ENCODE data around the gene ZBTB7C. TPM values are rescaled to one million over a fixed set of nuclear protein-coding genes. Genes with fewer than 3 reads are reported as not detected.
A peak's percentile ranks its signal among the peaks of the same experiment; 100 is the strongest.

ZBTB7C gene
- total RNA-seq, 1 donor from 2014 or later, result 0.15 TPM

DNA sequence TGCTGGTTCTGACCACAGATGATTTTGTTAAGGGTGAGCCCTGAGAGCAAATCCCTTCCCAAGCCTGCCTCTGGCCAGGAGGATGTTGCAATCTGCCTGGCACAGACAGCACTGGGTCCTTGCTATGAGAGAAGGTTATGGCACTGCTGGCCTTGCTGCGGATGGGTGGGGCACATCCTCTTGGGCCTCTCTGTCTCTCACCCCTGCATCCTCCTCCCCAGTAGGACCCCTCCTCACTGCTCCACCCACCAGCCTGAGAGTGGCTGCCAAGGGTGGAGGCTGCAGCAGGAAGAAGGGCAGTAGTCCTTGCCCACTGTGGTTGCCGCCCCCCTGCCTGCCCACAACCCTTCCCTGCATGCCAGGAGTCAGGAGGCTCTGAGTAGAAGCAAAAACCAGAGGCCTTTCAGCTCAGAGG, 180.9 kb downstream of the ZBTB7C start:
- Mint-ChIP-seq H3K36me3 (no peaks in the 10 kb centered on the region), H3K27me3 (ENCODE audit: insufficient read depth, low read depth) (peaks cover 10% of the 10 kb centered on the region), H3K9me3 (no peaks in the 10 kb centered on the region), H3K4me3 (no peak overlapping the region), H3K27ac (peak overlapping the region; percentile 59), H3K4me1 (peaks cover 18% of the 10 kb centered on the region)
- H3K36me3 ChIP-seq, result no peaks in the 10 kb centered on the region
- H3K27me3 ChIP-seq, result no peaks in the 10 kb centered on the region
- H3K4me1 ChIP-seq, result no peaks in the 10 kb centered on the region
- H3K9me3 ChIP-seq (ENCODE audit: low read depth), result no peaks in the 10 kb centered on the region
- TF ChIP-seq EZH2phosphoT487 (IDR thresholded peaks at IDR 0.05) (no peak), EZH2 (IDR thresholded peaks at IDR 0.05) (no peak)
- TF ChIP-seq, protein P1, sequence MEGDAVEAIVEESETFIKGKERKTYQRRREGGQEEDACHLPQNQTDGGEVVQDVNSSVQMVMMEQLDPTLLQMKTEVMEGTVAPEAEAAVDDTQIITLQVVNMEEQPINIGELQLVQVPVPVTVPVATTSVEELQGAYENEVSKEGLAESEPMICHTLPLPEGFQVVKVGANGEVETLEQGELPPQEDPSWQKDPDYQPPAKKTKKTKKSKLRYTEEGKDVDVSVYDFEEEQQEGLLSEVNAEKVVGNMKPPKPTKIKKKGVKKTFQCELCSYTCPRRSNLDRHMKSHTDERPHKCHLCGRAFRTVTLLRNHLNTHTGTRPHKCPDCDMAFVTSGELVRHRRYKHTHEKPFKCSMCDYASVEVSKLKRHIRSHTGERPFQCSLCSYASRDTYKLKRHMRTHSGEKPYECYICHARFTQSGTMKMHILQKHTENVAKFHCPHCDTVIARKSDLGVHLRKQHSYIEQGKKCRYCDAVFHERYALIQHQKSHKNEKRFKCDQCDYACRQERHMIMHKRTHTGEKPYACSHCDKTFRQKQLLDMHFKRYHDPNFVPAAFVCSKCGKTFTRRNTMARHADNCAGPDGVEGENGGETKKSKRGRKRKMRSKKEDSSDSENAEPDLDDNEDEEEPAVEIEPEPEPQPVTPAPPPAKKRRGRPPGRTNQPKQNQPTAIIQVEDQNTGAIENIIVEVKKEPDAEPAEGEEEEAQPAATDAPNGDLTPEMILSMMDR (IDR thresholded peaks at IDR 0.05), result no peak
- no peak overlapping the region for H3K4me3 ChIP-seq
- H3K27ac ChIP-seq, result no peak overlapping the region
- H2AFZ ChIP-seq (replicated peaks), result no peak overlapping the region
- no peaks in the 10 kb centered on the region for H3F3A ChIP-seq (ENCODE audit: low read depth)
- no peak overlapping the region for H3K4me2 ChIP-seq
- no peak for DNase-seq (ENCODE audit: low spot score)
- no peak overlapping the region for H3K9ac ChIP-seq
- H3K79me2 ChIP-seq (ENCODE audit: low read depth), result no peaks in the 10 kb centered on the region
- H4K20me1 ChIP-seq (ENCODE audit: low read depth), result no peaks in the 10 kb centered on the region

DNA sequence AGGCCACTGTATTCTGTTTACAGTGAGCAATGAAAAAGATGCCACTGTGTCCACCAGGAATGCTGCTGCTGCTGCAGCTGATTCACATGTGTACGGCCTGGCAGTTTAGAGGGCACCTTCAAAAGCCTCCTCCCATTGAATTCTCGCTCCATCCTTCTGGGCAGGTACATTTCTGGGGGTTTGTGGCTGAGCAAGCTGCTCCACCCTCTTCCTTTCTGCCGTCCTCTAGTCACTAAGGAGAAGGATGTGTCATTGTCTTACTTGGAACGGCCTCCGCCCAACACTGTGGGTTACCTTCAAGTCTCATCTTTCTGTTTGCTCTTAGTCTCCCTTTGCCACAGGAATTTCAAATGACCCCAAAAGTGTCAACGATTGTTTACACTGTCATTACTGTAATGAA, 182.0 kb downstream of the ZBTB7C start:
- Histone ChIP-seq H3K4me3 (no peak overlapping the region), H4K20me1 (ENCODE audit: low read depth) (no peaks in the 10 kb centered on the region), H3K27me3 (no peaks in the 10 kb centered on the region), H3F3A (ENCODE audit: low read depth) (no peaks in the 10 kb centered on the region), H2AFZ (replicated peaks) (no peak overlapping the region), H3K4me1 (no peaks in the 10 kb centered on the region), H3K9ac (no peak overlapping the region), H3K27ac (no peak overlapping the region), H3K79me2 (ENCODE audit: low read depth) (no peaks in the 10 kb centered on the region), H3K9me3 (ENCODE audit: low read depth) (no peaks in the 10 kb centered on the region), H3K36me3 (no peaks in the 10 kb centered on the region), H3K4me2 (no peak overlapping the region)
- no peak for DNase-seq (ENCODE audit: low spot score)
- Mint-ChIP-seq H3K9me3 (no peaks in the 10 kb centered on the region), H3K27me3 (ENCODE audit: insufficient read depth, low read depth) (peaks cover 10% of the 10 kb centered on the region), H3K4me1 (peaks cover 18% of the 10 kb centered on the region), H3K36me3 (no peaks in the 10 kb centered on the region), H3K4me3 (no peak overlapping the region), H3K27ac (no peak overlapping the region)
- TF ChIP-seq, protein P1 (IDR thresholded peaks at IDR 0.05), result no peak
- TF ChIP-seq EZH2phosphoT487 (IDR thresholded peaks at IDR 0.05) (no peak), EZH2 (IDR thresholded peaks at IDR 0.05) (no peak)

DNA sequence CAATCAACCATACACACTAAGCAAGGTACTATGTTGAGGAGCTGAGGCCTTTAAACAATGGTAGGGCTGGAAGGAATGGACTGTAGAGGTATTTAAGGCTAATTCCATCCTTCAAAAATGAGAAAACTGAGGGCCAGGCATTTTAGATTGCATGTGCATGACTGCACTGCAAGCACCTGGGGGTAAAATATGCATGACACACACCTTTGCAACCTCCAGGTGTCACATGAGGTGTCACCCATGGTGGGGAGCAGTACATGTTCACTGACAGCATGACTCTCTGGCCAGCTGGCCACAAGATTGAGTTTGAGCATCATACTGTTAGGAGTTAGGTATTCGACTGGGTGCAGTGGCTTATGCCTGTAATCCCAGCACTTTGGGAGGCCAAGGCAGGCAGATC, 182.8 kb downstream of the ZBTB7C start:
- no peak overlapping the region for H3K9ac ChIP-seq
- Mint-ChIP-seq H3K36me3 (no peaks in the 10 kb centered on the region), H3K27me3 (ENCODE audit: insufficient read depth, low read depth) (peaks cover 10% of the 10 kb centered on the region), H3K27ac (no peak overlapping the region), H3K9me3 (no peaks in the 10 kb centered on the region), H3K4me1 (peaks cover 18% of the 10 kb centered on the region), H3K4me3 (no peak overlapping the region)
- no peaks in the 10 kb centered on the region for H3K9me3 ChIP-seq (ENCODE audit: low read depth)
- no peaks in the 10 kb centered on the region for H3K36me3 ChIP-seq
- TF ChIP-seq EZH2 (IDR thresholded peaks at IDR 0.05) (no peak), EZH2phosphoT487 (IDR thresholded peaks at IDR 0.05) (no peak)
- no peaks in the 10 kb centered on the region for H3F3A ChIP-seq (ENCODE audit: low read depth)
- no peak overlapping the region for H2AFZ ChIP-seq (replicated peaks)
- no peaks in the 10 kb centered on the region for H3K27me3 ChIP-seq
- no peaks in the 10 kb centered on the region for H3K79me2 ChIP-seq (ENCODE audit: low read depth)
- no peaks in the 10 kb centered on the region for H3K4me1 ChIP-seq
- H3K4me2 ChIP-seq, result no peak overlapping the region
- no peak overlapping the region for H3K27ac ChIP-seq
- H4K20me1 ChIP-seq (ENCODE audit: low read depth), result no peaks in the 10 kb centered on the region
- no peak overlapping the region for H3K4me3 ChIP-seq
- no peak for DNase-seq (ENCODE audit: low spot score)

DNA sequence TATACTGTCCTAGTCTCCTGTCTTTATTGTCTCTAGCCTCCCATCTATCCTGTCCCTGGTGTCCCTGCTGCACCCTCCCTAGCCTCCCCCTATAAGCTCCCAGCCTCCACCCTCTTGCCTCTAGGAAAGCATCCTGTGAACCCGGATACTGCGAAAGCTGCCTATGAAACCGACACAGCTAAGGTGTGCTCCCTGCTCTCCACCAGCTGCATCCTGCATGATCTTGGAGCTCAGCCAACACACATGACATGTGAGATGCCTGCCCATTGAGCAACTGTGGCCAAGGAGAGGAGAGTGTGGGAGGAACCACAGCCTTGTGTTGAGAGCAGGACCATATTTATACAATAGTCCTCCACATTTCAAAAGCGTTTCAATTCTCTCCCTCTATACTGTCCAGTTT, 187.1 kb downstream of the ZBTB7C start:
- Histone ChIP-seq H3K36me3 (no peaks in the 10 kb centered on the region), H3K9ac (no peak overlapping the region), H4K20me1 (ENCODE audit: low read depth) (no peaks in the 10 kb centered on the region), H3K9me3 (ENCODE audit: low read depth) (no peaks in the 10 kb centered on the region), H3K4me3 (no peak overlapping the region), H3K27me3 (no peaks in the 10 kb centered on the region), H2AFZ (replicated peaks) (no peak overlapping the region), H3K4me1 (no peaks in the 10 kb centered on the region), H3F3A (ENCODE audit: low read depth) (no peaks in the 10 kb centered on the region), H3K27ac (no peak overlapping the region), H3K4me2 (no peak overlapping the region), H3K79me2 (ENCODE audit: low read depth) (no peaks in the 10 kb centered on the region)
- Mint-ChIP-seq H3K36me3 (no peaks in the 10 kb centered on the region), H3K27ac (no peak overlapping the region), H3K27me3 (ENCODE audit: insufficient read depth, low read depth) (peaks cover 5% of the 10 kb centered on the region), H3K4me1 (peaks cover 4% of the 10 kb centered on the region), H3K4me3 (no peak overlapping the region), H3K9me3 (no peaks in the 10 kb centered on the region)
- TF ChIP-seq EZH2 (IDR thresholded peaks at IDR 0.05) (no peak), EZH2phosphoT487 (IDR thresholded peaks at IDR 0.05) (no peak)
- TF ChIP-seq, protein P1 (IDR thresholded peaks at IDR 0.05), result no peak
- no peak for DNase-seq (ENCODE audit: low spot score)
